ENCODE data around the gene FAM81A.

Gene FAM81A

GRCh38 chr15:59519329-59519728, 81.3 kb downstream of the FAM81A start:
- no peak overlapping the region for H3K27ac ChIP-seq (ENCODE audit: low read length)
- no peaks in the 10 kb centered on the region for H3K36me3 ChIP-seq (ENCODE audit: insufficient read depth, low read length)
- TF ChIP-seq CTCF (IDR thresholded peaks at IDR 0.05; ENCODE audit: borderline replicate concordance, extremely low read depth, low read length, poor library complexity, severe bottlenecking) (no peak), EZH2 (IDR thresholded peaks at IDR 0.05; ENCODE audit: borderline replicate concordance, low read depth, low read length, severe bottlenecking) (no peak)
- no peak overlapping the region for H2AFZ ChIP-seq (ENCODE audit: low read depth, low read length)
- no peaks in the 10 kb centered on the region for H3K27me3 ChIP-seq (ENCODE audit: insufficient read depth, low read length, poor library complexity)
- no peak overlapping the region for H3K9ac ChIP-seq (ENCODE audit: low read depth, low read length)
- H3K79me2 ChIP-seq (ENCODE audit: insufficient read depth, low read length): no peaks in the 10 kb centered on the region
- peaks cover 6% of the 10 kb centered on the region; the same call in 1 of the 2 replicates for H4K20me1 ChIP-seq (ENCODE audit: insufficient read depth, low read length)
- no peak overlapping the region for H3K4me2 ChIP-seq (ENCODE audit: insufficient read depth, low read length)
- ATAC-seq (ENCODE audit: insufficient read depth, low read depth) (no peak), DNase-seq (no peak)
- H3K4me3 ChIP-seq (ENCODE audit: low read depth in 1 of 2, low read length in 2 of 2): no peak overlapping the region
- peaks cover 12% of the 10 kb centered on the region; the same call in 1 of the 2 replicates for H3K4me1 ChIP-seq (ENCODE audit: insufficient read depth, low read length)
- H3K9me3 ChIP-seq (ENCODE audit: insufficient read depth, low read length, severe bottlenecking): no peaks in the 10 kb centered on the region

- H3K36me3 ChIP-seq (ENCODE audit: insufficient read depth, low read length): no peaks in the 10 kb centered on the region
- H3K4me1 ChIP-seq (ENCODE audit: insufficient read depth, low read length): peaks cover 12% of the 10 kb centered on the region; the same call in 1 of the 2 replicates
- ATAC-seq (ENCODE audit: insufficient read depth, low read depth): no peak
- H2AFZ ChIP-seq (ENCODE audit: low read depth, low read length): no peak overlapping the region
- H3K27ac ChIP-seq (ENCODE audit: low read length): no peak overlapping the region
- H4K20me1 ChIP-seq (ENCODE audit: insufficient read depth, low read length): peaks cover 6% of the 10 kb centered on the region; the same call in 1 of the 2 replicates
- no peak overlapping the region for H3K4me2 ChIP-seq (ENCODE audit: insufficient read depth, low read length)
- no peak overlapping the region for H3K9ac ChIP-seq (ENCODE audit: low read depth, low read length)
- no peaks in the 10 kb centered on the region for H3K79me2 ChIP-seq (ENCODE audit: insufficient read depth, low read length)
- no peaks in the 10 kb centered on the region for H3K9me3 ChIP-seq (ENCODE audit: insufficient read depth, low read length, severe bottlenecking)
- H3K27me3 ChIP-seq (ENCODE audit: insufficient read depth, low read length, poor library complexity): no peaks in the 10 kb centered on the region
- H3K4me3 ChIP-seq (ENCODE audit: low read depth in 1 of 2, low read length in 2 of 2): no peak overlapping the region
- no peak for TF ChIP-seq CTCF (IDR thresholded peaks at IDR 0.05; ENCODE audit: borderline replicate concordance, extremely low read depth, low read length, poor library complexity, severe bottlenecking)
- no peak for TF ChIP-seq EZH2 (IDR thresholded peaks at IDR 0.05; ENCODE audit: borderline replicate concordance, low read depth, low read length, severe bottlenecking)
- no peak for DNase-seq
These were observed 83.5 kb downstream of the FAM81A start for GRCh38 chr15:59521443-59521842.

GRCh38 chr15:59522988-59523461, 85.0 kb downstream of the FAM81A start:
- no peak overlapping the region for H3K4me2 ChIP-seq (ENCODE audit: insufficient read depth, low read length)

More at GRCh38 chr15:59522988-59523461, 85.0 kb downstream of the FAM81A start:
- Histone ChIP-seq H3K36me3 (ENCODE audit: insufficient read depth, low read length) (no peaks in the 10 kb centered on the region), H3K4me3 (ENCODE audit: low read depth in 1 of 2, low read length in 2 of 2) (no peak overlapping the region), H3K27me3 (ENCODE audit: insufficient read depth, low read length, poor library complexity) (no peaks in the 10 kb centered on the region), H3K79me2 (ENCODE audit: insufficient read depth, low read length) (no peaks in the 10 kb centered on the region), H3K9ac (ENCODE audit: low read depth, low read length) (no peak overlapping the region), H2AFZ (ENCODE audit: low read depth, low read length) (no peak overlapping the region), H3K9me3 (ENCODE audit: insufficient read depth, low read length, severe bottlenecking) (no peaks in the 10 kb centered on the region), H4K20me1 (ENCODE audit: insufficient read depth, low read length) (peaks cover 6% of the 10 kb centered on the region; the same call in 1 of the 2 replicates), H3K4me1 (ENCODE audit: insufficient read depth, low read length) (peaks cover 12% of the 10 kb centered on the region; the same call in 1 of the 2 replicates), H3K27ac (ENCODE audit: low read length) (no peak overlapping the region)
- DNase-seq (peak; percentile 80), ATAC-seq (ENCODE audit: insufficient read depth, low read depth) (peak; percentile 98)
- no peak for TF ChIP-seq EZH2 (IDR thresholded peaks at IDR 0.05; ENCODE audit: borderline replicate concordance, low read depth, low read length, severe bottlenecking)
- TF ChIP-seq CTCF (IDR thresholded peaks at IDR 0.05; ENCODE audit: borderline replicate concordance, extremely low read depth, low read length, poor library complexity, severe bottlenecking): no peak
